Activated T-cell treated with anti-CD3 and anti-CD28 coated beads for 24 hours (primary cell): ENCODE data around the gene IGF1.

Source experiments
- DNase-seq: peaks from one replicate; pipeline ENCODE4 v3.0.0-alpha.2; 2020; ENCODE audit warnings: low read depth

IGF1 gene

GRCh38 chr12:102496591-102496990, 16.2 kb upstream of the IGF1 start:
- no peak for DNase-seq

- DNase-seq = no peak
These were observed 6.9 kb upstream of the IGF1 start for GRCh38 chr12:102487226-102487625.

- DNase-seq = no peak
These were observed 5.8 kb upstream of the IGF1 start for GRCh38 chr12:102486153-102486552.

GRCh38 chr12:102484428-102484958, 4.1 kb upstream of the IGF1 start:
- peak; percentile 40 for DNase-seq

GRCh38 chr12:102484017-102484416, 3.7 kb upstream of the IGF1 start:
- no peak for DNase-seq

GRCh38 chr12:102483466-102483865, 3.1 kb upstream of the IGF1 start:
- no peak for DNase-seq

- DNase-seq = no peak
These were observed 1.5 kb upstream of the IGF1 start for GRCh38 chr12:102481705-102482425.

GRCh38 chr12:102479939-102480338, 424 bp downstream of the IGF1 start:
- no peak for DNase-seq

- DNase-seq = peak; percentile 0
These were observed 1.1 kb downstream of the IGF1 start for GRCh38 chr12:102479099-102479885.

- peak; percentile 3 for DNase-seq
These were observed 1.8 kb downstream of the IGF1 start for GRCh38 chr12:102478405-102479098.

- DNase-seq = no peak
These were observed 5.0 kb downstream of the IGF1 start for GRCh38 chr12:102475355-102475754.

- no peak for DNase-seq
These were observed 5.8 kb downstream of the IGF1 start for GRCh38 chr12:102474438-102475064.

- no peak for DNase-seq
These were observed 7.9 kb downstream of the IGF1 start for GRCh38 chr12:102472496-102472895.

GRCh38 chr12:102471556-102471955, 8.8 kb downstream of the IGF1 start:
- no peak for DNase-seq

- DNase-seq = no peak
These were observed 9.4 kb downstream of the IGF1 start for GRCh38 chr12:102470945-102471344.

- no peak for DNase-seq
These were observed 12.0 kb downstream of the IGF1 start for GRCh38 chr12:102468261-102468915.

GRCh38 chr12:102465762-102466560, 14.4 kb downstream of the IGF1 start:
- no peak for DNase-seq

- DNase-seq = no peak
These were observed 16.6 kb downstream of the IGF1 start for GRCh38 chr12:102463659-102464249.

- DNase-seq = no peak
These were observed 17.4 kb downstream of the IGF1 start for GRCh38 chr12:102462795-102463465.

- no peak for DNase-seq
These were observed 18.0 kb downstream of the IGF1 start for GRCh38 chr12:102462386-102462785.
